HG03097 (cell line): Measurements from ENCODE around the gene IL21.
"Not testable (repeated sequence)": the region's sequence is repeated elsewhere in the genome, so short reads cannot be mapped to it uniquely, and the experiment has no call there.

ENCODE experiments used
- ATAC-seq: cut with Tn5 transposase; IDR thresholded peaks from one replicate; pipeline ENCODE4 v1.9.1; 2021; ENCODE audit not compliant: unreplicated experiment, low FRiP score

IL21 gene

GRCh38 chr4:122621016-122621507, at the start of gene IL21:
IL21 (minus strand) TSS chr4:122621066; CDS start chr4:122621011, 55 bp downstream.
- no peak for ATAC-seq

GRCh38 chr4:122669911-122670738, 49.3 kb upstream of the IL21 start:
- ATAC-seq: no peak

GRCh38 chr4:122668241-122668640, 47.4 kb upstream of the IL21 start:
- no peak for ATAC-seq

- no peak for ATAC-seq
These were observed 45.8 kb upstream of the IL21 start for GRCh38 chr4:122666527-122667245.

GRCh38 chr4:122665161-122665929, 44.5 kb upstream of the IL21 start:
- no peak for ATAC-seq

GRCh38 chr4:122663814-122664610, 43.1 kb upstream of the IL21 start:
- no peak for ATAC-seq

- no peak for ATAC-seq
These were observed 42.4 kb upstream of the IL21 start for GRCh38 chr4:122663291-122663690.

- no peak for ATAC-seq
These were observed 41.8 kb upstream of the IL21 start for GRCh38 chr4:122662701-122663100.

- no peak for ATAC-seq
These were observed 40.6 kb upstream of the IL21 start for GRCh38 chr4:122661176-122662160.

- ATAC-seq: peak; percentile 71
These were observed 38.0 kb upstream of the IL21 start for GRCh38 chr4:122658818-122659295.

GRCh38 chr4:122658377-122658776, 37.5 kb upstream of the IL21 start:
- no peak for ATAC-seq

- ATAC-seq: no peak
These were observed 36.7 kb upstream of the IL21 start for GRCh38 chr4:122657553-122657952.

- ATAC-seq: not testable (repeated sequence)
These were observed 35.7 kb upstream of the IL21 start for GRCh38 chr4:122656583-122656982.

GRCh38 chr4:122652379-122652778, 31.5 kb upstream of the IL21 start:
- ATAC-seq: no peak

- no peak for ATAC-seq
These were observed 29.3 kb upstream of the IL21 start for GRCh38 chr4:122650148-122650547.

GRCh38 chr4:122647656-122648055, 26.8 kb upstream of the IL21 start:
- no peak for ATAC-seq

- ATAC-seq: no peak
These were observed 22.4 kb upstream of the IL21 start for GRCh38 chr4:122643257-122643656.

- ATAC-seq: no peak
These were observed 18.3 kb upstream of the IL21 start for GRCh38 chr4:122639181-122639580.

- ATAC-seq: no peak
These were observed 15.8 kb upstream of the IL21 start for GRCh38 chr4:122636697-122637096.
